Natural killer cell treated with Interleukin-12 subunit alpha and Interleukin-12 subunit beta and Interleukin-15 and Interleukin-18, amount 100 ng/mL, for 72 hours (primary cell): ENCODE results near the gene HSF5. TPM values are rescaled to one million over a fixed set of nuclear protein-coding genes. Genes with fewer than 3 reads are reported as not detected.

Experiments used
- ATAC-seq, 2 donors: fragments of 150-1000 bp; cut with Tn5 transposase in 1 of 2; sonication (Bioruptor Pico), chemical (Tn5 transposase) in 1 of 2; 2 replicates each; pipeline ENCODE4 v1.10.0; 2021
- DNase-seq: peaks from one replicate; pipeline ENCODE4 v3.0.0; 2022; ENCODE audit warnings: low spot score
- H3K27ac Mint-ChIP-seq, 2 donors: 1 replicate in 1 of 2; 2 replicates in 1 of 2; pipeline ENCODE4 v1.8.0; 2022; ENCODE audit warnings: mixed read lengths in 2 of 2, mild to moderate bottlenecking in 1 of 2, moderate library complexity in 1 of 2
- H3K27me3 Mint-ChIP-seq, 2 donors: 1 replicate in 1 of 2; 2 replicates in 1 of 2; pipeline ENCODE4 v1.8.0; 2022; ENCODE audit warnings: mixed read lengths in 2 of 2
- H3K36me3 Mint-ChIP-seq: one replicate; pipeline ENCODE4 v1.8.0; 2022; ENCODE audit warnings: mixed read lengths
- H3K4me1 Mint-ChIP-seq, 2 donors: 1 replicate in 1 of 2; 2 replicates in 1 of 2; pipeline ENCODE4 v1.8.0; 2022; ENCODE audit warnings: low read depth in 2 of 2, mixed read lengths in 2 of 2, mild to moderate bottlenecking in 1 of 2
- H3K4me3 Mint-ChIP-seq: one replicate; pipeline ENCODE4 v1.8.0; 2022; ENCODE audit warnings: mixed read lengths
- H3K9me3 Mint-ChIP-seq: 2 replicates; pipeline ENCODE4 v1.8.0; 2022; ENCODE audit warnings: mixed read lengths
- total RNA-seq, 2 donors: library from RNA; stranded (reverse); gene quantifications; one replicate each; pipeline ENCODE4 v1.2.3, GENCODE V29; 2022

Gene HSF5
- total RNA-seq, 2 donors from 2014 or later, result 1.7 to 3.3 TPM

DNA sequence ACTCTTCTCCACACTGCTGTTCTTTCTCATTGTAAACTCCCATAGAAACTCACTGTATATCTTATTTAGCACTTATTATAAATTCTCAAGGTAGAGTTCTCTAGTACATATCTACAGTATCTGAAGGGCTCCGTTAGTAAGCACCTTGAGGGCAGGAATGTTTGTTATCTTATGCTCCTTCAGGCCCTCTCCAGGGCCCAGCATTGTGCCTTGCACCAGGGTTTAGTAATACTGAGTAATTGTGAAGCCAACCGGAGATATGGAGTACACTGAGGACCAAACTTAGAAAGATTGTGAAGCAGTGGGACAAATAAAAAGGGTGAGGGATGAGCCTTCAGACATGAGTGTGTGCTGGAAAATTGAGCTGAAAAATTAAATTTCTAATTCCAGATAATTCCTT, 97.3 kb downstream of the HSF5 start:
- H3K4me3 Mint-ChIP-seq, result no peak overlapping the region
- no peaks in the 10 kb centered on the region for H3K36me3 Mint-ChIP-seq
- no peaks in the 10 kb centered on the region for H3K27me3 Mint-ChIP-seq
- ATAC-seq (no peak), DNase-seq (no peak)
- H3K4me1 Mint-ChIP-seq, result peaks cover 4% of the 10 kb centered on the region in 2 donors
- no peak overlapping the region for H3K27ac Mint-ChIP-seq
- no peaks in the 10 kb centered on the region for H3K9me3 Mint-ChIP-seq

DNA sequence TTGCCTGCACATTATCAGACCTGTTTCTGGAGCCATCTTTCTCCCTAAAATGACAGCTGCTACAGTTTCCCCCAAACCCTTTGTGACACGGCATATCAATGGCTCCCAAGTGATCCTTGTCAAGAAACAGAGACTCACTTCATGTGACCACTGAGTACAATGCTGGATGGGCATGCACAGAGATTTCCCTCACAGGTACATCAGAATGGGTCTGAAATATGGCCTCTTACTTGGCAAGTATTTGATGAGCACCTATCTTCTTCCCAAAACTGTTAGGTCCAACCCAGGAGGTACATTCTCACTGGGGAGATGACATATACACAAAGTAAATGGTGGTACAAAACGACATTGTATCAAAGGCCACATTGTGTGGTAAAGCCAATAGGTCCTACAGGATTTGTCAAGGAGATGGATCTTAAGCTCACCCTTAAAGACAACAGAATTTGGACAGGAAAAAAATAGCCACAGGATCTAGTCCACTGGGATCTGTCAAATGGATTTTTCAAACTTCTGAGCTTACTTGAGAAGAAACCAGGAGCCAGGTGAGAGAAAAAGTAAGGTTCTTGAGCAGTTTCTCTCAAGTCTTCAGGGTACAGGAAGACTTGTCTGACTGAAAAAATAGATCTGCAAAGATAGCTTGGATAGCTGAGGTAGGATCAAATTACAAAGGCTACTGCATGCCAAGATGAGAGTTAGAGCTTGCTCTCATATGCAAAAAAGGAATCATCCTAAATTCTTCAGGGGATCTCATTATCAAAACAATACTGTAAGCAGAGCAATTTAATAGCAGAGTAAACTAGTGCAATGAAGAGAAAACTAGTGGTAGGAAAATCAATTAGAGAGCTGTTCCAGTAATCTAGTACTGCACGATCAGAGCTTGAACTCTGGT, 99.7 kb downstream of the HSF5 start:
- H3K36me3 Mint-ChIP-seq, result no peaks in the 10 kb centered on the region
- no peaks in the 10 kb centered on the region for H3K27me3 Mint-ChIP-seq
- peaks cover 14 to 18% of the 10 kb centered on the region in 2 donors for H3K4me1 Mint-ChIP-seq
- no peak overlapping the region for H3K27ac Mint-ChIP-seq
- no peaks in the 10 kb centered on the region for H3K9me3 Mint-ChIP-seq
- H3K4me3 Mint-ChIP-seq, result no peak overlapping the region
- no peak for DNase-seq
- ATAC-seq, result no peak

- no peak for DNase-seq
- Mint-ChIP-seq H3K36me3 (no peaks in the 10 kb centered on the region), H3K9me3 (no peaks in the 10 kb centered on the region), H3K4me1 (peaks cover 14 to 19% of the 10 kb centered on the region in 2 donors), H3K27ac (no peak overlapping the region), H3K27me3 (no peaks in the 10 kb centered on the region), H3K4me3 (no peak overlapping the region)
- ATAC-seq, result peak in 1 of 2 donors; percentile 36
These were observed 100.4 kb downstream of the HSF5 start for GRCh38 chr17:58387834-58388233.

DNA sequence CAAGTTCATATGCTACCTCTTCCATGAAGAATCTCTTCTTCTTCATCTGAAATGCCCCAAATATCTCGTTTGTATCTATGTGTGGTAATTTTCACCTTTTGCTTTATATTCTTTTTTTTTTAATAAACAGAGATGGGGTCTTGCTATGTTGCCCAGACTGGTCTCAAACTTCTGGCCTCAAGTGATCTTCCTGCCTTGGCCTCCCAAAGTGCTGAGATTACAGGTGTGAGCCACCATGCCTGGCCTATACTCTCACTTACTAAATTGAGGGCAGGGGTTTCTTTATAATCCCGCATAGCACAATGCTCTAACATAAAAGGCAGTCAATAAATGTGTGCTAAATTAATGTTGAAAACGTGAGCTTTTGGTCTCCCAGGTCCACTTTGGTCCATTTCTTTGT, 101.5 kb downstream of the HSF5 start:
- Mint-ChIP-seq H3K27me3 (no peaks in the 10 kb centered on the region), H3K4me3 (no peak overlapping the region), H3K9me3 (no peaks in the 10 kb centered on the region), H3K36me3 (no peaks in the 10 kb centered on the region), H3K4me1 (peaks cover 25 to 30% of the 10 kb centered on the region in 2 donors), H3K27ac (no peak overlapping the region)
- DNase-seq (no peak), ATAC-seq (no peak)

GRCh38 chr17:58385359-58385899, 102.8 kb downstream of the HSF5 start:
- ATAC-seq, result no peak
- H3K27ac Mint-ChIP-seq, result no peak overlapping the region
- no peak overlapping the region for H3K4me3 Mint-ChIP-seq
- DNase-seq, result no peak
- H3K27me3 Mint-ChIP-seq, result no peaks in the 10 kb centered on the region
- no peaks in the 10 kb centered on the region for H3K36me3 Mint-ChIP-seq
- H3K4me1 Mint-ChIP-seq, result peaks cover 35 to 42% of the 10 kb centered on the region in 2 donors
- H3K9me3 Mint-ChIP-seq, result no peaks in the 10 kb centered on the region

DNA sequence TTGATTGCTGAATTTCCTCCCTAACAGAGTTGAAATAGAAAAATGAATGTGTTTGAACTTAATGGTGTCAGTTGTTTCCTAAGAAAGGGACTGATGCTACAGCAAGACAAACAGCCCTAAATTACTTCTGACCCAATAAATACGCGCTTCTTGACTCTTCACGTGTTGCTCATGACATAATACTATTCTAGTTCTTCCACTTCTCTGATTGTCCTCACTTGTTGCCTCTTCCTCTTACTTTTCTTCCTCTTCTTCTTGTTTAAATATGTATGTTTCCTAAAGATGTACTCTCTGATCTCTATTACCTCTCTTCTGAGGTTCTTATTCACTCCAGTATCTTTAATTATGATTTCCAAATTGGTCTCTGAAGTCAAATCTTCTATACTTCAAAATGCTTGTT, 103.3 kb downstream of the HSF5 start:
- DNase-seq, result no peak
- Mint-ChIP-seq H3K36me3 (no peaks in the 10 kb centered on the region), H3K4me1 (peaks cover 41 to 47% of the 10 kb centered on the region in 2 donors), H3K27ac (peak overlapping the region in 1 of 2 donors; percentile 7), H3K27me3 (no peaks in the 10 kb centered on the region), H3K9me3 (no peaks in the 10 kb centered on the region), H3K4me3 (no peak overlapping the region)
- ATAC-seq, result no peak

- Mint-ChIP-seq H3K27me3 (no peaks in the 10 kb centered on the region), H3K4me3 (no peak overlapping the region), H3K4me1 (peaks cover 50 to 53% of the 10 kb centered on the region in 2 donors), H3K27ac (peak overlapping the region; percentile 7 to 38), H3K36me3 (no peaks in the 10 kb centered on the region), H3K9me3 (no peaks in the 10 kb centered on the region)
- ATAC-seq, result no peak
- no peak for DNase-seq
These were observed 104.2 kb downstream of the HSF5 start for GRCh38 chr17:58383892-58384462.

DNA sequence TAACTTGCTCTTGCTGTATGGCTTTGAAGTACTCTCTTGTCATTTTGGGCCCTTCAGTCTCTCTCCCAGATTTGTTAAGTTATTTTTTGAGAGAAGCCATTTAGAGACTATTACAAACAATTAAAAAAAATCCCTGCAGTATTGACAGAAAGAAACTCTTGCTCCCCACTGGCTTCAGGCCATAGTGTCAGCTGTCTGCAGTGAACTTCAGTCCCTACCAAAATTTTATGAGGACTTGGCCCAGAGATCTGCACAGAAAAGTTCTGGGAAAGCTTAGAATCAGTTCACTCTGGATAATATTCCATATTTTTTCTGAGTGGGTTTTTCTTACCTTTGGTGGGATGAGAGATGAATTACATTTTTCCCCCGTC, 105.4 kb downstream of the HSF5 start:
- H3K9me3 Mint-ChIP-seq, result no peaks in the 10 kb centered on the region
- peaks cover 51 to 52% of the 10 kb centered on the region in 2 donors for H3K4me1 Mint-ChIP-seq
- no peak for ATAC-seq

DNA sequence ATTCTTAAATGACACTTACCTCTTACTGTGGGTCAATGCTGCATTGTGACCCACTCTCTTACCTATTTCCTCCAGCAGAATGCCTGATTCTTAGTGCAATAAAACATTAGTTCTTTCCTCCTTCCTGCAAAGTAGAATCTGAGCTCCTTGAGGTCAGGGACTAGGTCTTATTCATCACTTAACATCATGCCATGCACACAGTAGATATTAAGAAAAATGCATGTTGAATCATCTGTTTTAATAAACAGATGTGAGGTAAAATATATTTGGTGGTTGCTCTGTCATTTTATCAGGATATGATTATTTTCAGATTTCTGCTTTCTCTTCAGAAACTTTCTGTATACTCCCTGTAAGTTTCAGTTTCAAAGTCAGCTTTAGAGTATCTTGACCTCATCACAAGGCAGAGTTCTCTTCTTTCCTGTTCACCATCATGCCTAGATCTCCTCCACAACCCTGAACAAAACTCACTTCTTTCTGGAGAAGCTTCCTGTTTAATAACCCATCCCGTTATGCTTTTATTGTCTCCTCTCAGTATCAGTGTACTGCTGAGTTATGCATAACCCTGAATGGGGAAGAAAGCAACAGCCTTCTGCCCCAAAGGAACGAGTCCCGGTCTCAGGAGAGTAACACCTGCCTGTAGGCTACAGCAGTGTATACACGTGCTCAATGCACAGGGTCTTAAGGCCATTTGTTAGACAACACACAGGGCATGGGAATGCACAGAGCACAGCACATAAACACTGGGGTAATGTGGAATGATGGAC, 105.9 kb downstream of the HSF5 start:
- H3K27ac Mint-ChIP-seq, result peak overlapping the region; percentile 73 to 90
- no peaks in the 10 kb centered on the region for H3K9me3 Mint-ChIP-seq
- H3K4me3 Mint-ChIP-seq, result peak overlapping the region; percentile 51
- DNase-seq (no peak), ATAC-seq (peak; percentile 73 to 79)
- no peaks in the 10 kb centered on the region for H3K27me3 Mint-ChIP-seq
- H3K36me3 Mint-ChIP-seq, result no peaks in the 10 kb centered on the region
- H3K4me1 Mint-ChIP-seq, result peaks cover 51 to 52% of the 10 kb centered on the region in 2 donors

More for the DNA sequence above, 105.4 kb downstream of the HSF5 start:
- H3K4me3 Mint-ChIP-seq, result peak overlapping the region; percentile 51
- no peaks in the 10 kb centered on the region for H3K36me3 Mint-ChIP-seq
- H3K27ac Mint-ChIP-seq, result peak overlapping the region; percentile 73 to 90
- no peaks in the 10 kb centered on the region for H3K27me3 Mint-ChIP-seq
- DNase-seq, result no peak

GRCh38 chr17:58381124-58382035, 106.8 kb downstream of the HSF5 start:
- DNase-seq (no peak), ATAC-seq (no peak)
- no peaks in the 10 kb centered on the region for H3K36me3 Mint-ChIP-seq
- H3K9me3 Mint-ChIP-seq, result no peaks in the 10 kb centered on the region
- H3K27me3 Mint-ChIP-seq, result no peaks in the 10 kb centered on the region
- peak overlapping the region; percentile 51 for H3K4me3 Mint-ChIP-seq
- peaks cover 52% of the 10 kb centered on the region in 2 donors for H3K4me1 Mint-ChIP-seq
- H3K27ac Mint-ChIP-seq, result peak overlapping the region; percentile 73 to 90

- Mint-ChIP-seq H3K27ac (peak overlapping the region; percentile 73 to 90), H3K36me3 (no peaks in the 10 kb centered on the region), H3K4me1 (peaks cover 52% of the 10 kb centered on the region in 2 donors), H3K9me3 (no peaks in the 10 kb centered on the region), H3K4me3 (peak overlapping the region; percentile 28), H3K27me3 (no peaks in the 10 kb centered on the region)
- DNase-seq, result no peak
- ATAC-seq, result peak in 1 of 2 donors; percentile 55
These were observed 107.7 kb downstream of the HSF5 start for GRCh38 chr17:58380207-58381123.

DNA sequence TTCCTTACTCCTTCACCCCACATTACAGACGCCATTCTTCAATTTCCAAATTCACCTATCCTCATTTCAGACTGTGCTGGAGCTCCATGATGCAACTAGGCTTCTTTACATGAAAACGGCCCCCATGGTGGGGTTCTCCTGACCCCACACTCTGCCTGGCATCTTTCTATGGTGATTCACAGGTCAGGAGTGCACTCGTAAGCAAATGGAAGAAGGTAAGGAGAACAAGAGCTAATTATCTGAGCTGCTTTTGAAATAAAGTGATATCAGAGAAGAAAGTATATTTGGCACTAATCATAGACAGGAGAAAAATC, 108.7 kb downstream of the HSF5 start:
- no peaks in the 10 kb centered on the region for H3K36me3 Mint-ChIP-seq
- ATAC-seq, result no peak
- peak overlapping the region; percentile 73 to 90 for H3K27ac Mint-ChIP-seq
- H3K4me1 Mint-ChIP-seq, result peaks cover 44 to 46% of the 10 kb centered on the region in 2 donors
- peak overlapping the region; percentile 9 for H3K4me3 Mint-ChIP-seq
- H3K9me3 Mint-ChIP-seq, result no peaks in the 10 kb centered on the region
- H3K27me3 Mint-ChIP-seq, result no peaks in the 10 kb centered on the region
- DNase-seq, result no peak
